Activated naive CD4-positive, alpha-beta T cell treated with anti-CD3 and anti-CD28 coated beads, Interleukin-2, amount 10 ng/mL, durations not matched to agents 7 days and 5 days (primary cell): ENCODE measurements around the gene RAB27B.

Source experiments
- CTCF ChIA-PET: fragments of 350-600 bp; sonication (Branson Sonifier 250); formaldehyde crosslinking; loops from one replicate; lab custom pipeline; 2021; ENCODE audit warnings: antibody characterized with exemption; lab: Charles Lee
- DNase-seq: peaks from one replicate; pipeline ENCODE4 v3.0.0-alpha.2; 2020
- H3K27ac Mint-ChIP-seq: one replicate; pipeline ENCODE4 v1.8.0; 2021; ENCODE audit warnings: mild to moderate bottlenecking, moderate library complexity, mixed read lengths
- H3K27me3 Mint-ChIP-seq: one replicate; pipeline ENCODE4 v1.8.0; 2021; ENCODE audit warnings: mild to moderate bottlenecking, mixed read lengths
- H3K36me3 Mint-ChIP-seq: one replicate; pipeline ENCODE4 v1.8.0; 2021; ENCODE audit warnings: mixed read lengths
- H3K4me1 Mint-ChIP-seq: one replicate; pipeline ENCODE4 v1.8.0; 2021; ENCODE audit warnings: mixed read lengths
- H3K4me3 Mint-ChIP-seq: one replicate; pipeline ENCODE4 v1.8.0; 2021; ENCODE audit warnings: mild to moderate bottlenecking, moderate library complexity, mixed read lengths
- H3K9me3 Mint-ChIP-seq: one replicate; pipeline ENCODE4 v1.8.0; 2021; ENCODE audit warnings: mixed read lengths

The RAB27B gene, protein sequence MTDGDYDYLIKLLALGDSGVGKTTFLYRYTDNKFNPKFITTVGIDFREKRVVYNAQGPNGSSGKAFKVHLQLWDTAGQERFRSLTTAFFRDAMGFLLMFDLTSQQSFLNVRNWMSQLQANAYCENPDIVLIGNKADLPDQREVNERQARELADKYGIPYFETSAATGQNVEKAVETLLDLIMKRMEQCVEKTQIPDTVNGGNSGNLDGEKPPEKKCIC

DNA sequence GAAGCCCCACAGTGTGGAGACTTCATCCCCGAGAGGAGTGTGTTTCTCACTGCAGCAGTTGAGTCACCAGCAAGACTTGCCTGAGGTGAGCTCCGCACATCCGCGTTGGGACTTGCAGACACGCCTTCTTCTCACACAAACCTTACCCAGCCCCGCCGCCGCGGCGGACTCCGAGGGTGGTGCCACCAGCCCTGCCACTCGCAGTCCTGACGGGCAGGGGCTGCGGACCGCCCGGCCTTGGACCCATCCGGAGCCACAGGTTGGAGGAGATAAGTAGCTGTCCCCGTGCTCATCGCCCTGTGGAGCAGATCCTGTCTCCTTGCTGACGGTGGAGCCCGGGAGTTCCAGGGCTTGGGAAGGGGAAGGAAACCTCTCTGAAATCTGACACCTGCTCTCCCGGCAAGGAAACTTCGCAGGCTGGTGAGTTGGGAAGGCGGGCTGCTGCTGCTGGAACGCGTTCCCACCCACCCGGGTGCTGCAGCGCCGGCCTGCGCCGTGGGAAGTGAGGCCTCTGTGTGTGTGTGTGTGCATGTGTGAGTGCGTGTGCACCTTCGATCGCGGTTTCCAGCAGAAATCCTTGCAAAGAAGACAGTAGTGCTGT, at the start of gene RAB27B:
RAB27B (plus strand) TSS at position 197 of the 601 bp plus-strand sequence. CDS start 49,109 bp downstream, outside the sequence.
- Mint-ChIP-seq H3K9me3 (peaks cover 7% of the 10 kb centered on the region), H3K4me1 (peaks cover 19% of the 10 kb centered on the region), H3K36me3 (no peaks in the 10 kb centered on the region), H3K27ac (peak within 1 kb of the TSS; percentile 73), H3K27me3 (peaks cover 29% of the 10 kb centered on the region), H3K4me3 (peak within 1 kb of the TSS; percentile 71)
- peak; percentile 77 for DNase-seq
- CTCF ChIA-PET, result no interaction called here

DNA sequence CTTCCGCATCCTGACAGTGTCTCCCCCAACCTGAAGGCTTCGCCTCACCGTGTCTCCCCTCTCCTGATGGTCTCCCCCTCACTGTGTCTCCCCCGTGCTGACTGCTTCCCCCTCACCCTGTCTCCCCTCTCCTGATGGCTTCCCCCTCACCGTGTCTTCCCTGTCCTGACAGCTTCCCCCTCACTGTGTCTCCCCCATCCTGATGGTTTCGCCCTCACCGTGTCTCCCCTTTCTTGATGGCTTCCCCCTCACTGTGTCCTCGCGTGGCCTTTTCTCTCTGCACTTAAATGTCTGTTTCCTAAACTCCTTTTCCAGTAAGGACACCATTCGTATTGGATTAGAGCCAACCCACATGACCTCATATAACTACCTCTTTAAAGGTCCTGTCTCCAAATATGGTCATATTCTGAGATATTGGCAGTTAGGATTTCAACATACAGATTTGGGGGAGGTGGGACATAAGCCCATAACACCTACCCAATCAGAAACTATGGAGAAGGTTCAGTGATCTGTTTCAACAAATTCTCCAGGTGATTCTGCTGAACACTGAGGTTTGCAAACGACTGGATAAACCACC, 47.9 kb upstream of the RAB27B start:
- Mint-ChIP-seq H3K27me3 (peaks cover 6% of the 10 kb centered on the region), H3K9me3 (peaks cover 2% of the 10 kb centered on the region), H3K27ac (no peak overlapping the region), H3K36me3 (no peaks in the 10 kb centered on the region), H3K4me1 (peaks cover 2% of the 10 kb centered on the region), H3K4me3 (no peak overlapping the region)
- no peak for DNase-seq
- CTCF ChIA-PET, result no interaction called here

DNA sequence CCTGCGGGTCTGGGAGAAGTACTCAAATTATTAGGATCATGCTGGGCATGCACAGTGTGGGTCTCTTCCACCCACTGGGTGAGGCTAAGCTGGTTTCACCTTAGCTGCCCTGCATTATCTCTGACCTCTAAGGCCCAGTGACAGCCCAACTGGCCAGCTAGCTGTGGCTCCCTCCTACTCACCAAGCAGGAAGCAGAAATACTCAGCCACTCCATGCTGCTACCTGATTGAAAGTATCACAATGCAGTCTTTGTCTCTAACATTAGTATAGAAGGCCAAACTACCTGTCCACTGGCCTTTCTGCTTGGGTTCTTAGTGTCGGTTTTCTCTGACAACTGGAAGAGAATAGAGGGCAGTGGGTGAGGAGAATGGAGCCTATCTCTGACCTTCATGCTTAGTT, 47.3 kb upstream of the RAB27B start:
- H3K36me3 Mint-ChIP-seq, result no peaks in the 10 kb centered on the region
- H3K4me1 Mint-ChIP-seq, result peaks cover 2% of the 10 kb centered on the region
- no peak overlapping the region for H3K27ac Mint-ChIP-seq
- peaks cover 2% of the 10 kb centered on the region for H3K9me3 Mint-ChIP-seq
- no peak for DNase-seq
- CTCF ChIA-PET, result no interaction called here
- H3K27me3 Mint-ChIP-seq, result peaks cover 6% of the 10 kb centered on the region
- H3K4me3 Mint-ChIP-seq, result no peak overlapping the region

DNA sequence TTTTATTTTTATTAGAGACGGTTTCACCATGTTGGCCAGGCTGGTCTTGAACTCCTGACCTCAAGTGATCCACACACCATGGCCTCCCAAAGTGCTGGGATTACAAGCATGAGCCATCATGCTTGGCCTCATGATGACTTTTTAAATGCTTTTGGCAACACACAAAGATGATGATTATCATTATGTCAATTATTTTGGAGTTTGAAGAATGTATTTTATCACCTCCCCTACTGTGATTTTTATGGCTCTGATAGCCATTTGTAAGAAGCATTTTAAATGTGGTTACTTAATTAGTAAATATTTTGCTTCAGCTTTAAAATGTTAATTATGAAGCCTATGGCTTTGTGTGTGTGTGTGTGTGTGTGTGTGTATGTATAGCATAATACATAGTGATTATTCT, 45.1 kb upstream of the RAB27B start:
- no peaks in the 10 kb centered on the region for H3K36me3 Mint-ChIP-seq
- no peak for DNase-seq
- no peak overlapping the region for H3K27ac Mint-ChIP-seq
- H3K9me3 Mint-ChIP-seq, result peaks cover 2% of the 10 kb centered on the region
- peaks cover 2% of the 10 kb centered on the region for H3K4me1 Mint-ChIP-seq
- no peak overlapping the region for H3K4me3 Mint-ChIP-seq
- H3K27me3 Mint-ChIP-seq, result peaks cover 11% of the 10 kb centered on the region
- CTCF ChIA-PET, result no interaction called here

DNA sequence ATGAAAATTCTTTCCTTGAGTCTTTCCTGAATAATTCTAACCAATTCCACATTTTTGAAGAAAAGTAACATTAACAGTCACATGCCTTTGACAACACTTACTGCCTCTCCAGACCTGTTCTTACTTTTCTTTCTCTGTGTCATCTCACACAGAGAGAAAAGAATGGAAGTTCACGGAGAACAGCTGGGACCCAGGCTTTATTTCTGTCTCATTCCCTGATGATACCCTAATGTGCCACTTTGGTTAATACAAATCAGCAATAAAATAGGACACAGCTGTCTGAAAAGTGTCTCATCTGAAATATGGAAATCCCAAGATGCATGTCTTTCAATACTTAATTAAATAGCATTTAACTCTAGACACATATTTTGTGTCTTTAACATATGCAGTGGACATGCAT, 42.1 kb upstream of the RAB27B start:
- peaks cover 2% of the 10 kb centered on the region for H3K9me3 Mint-ChIP-seq
- CTCF ChIA-PET, result no interaction called here
- H3K4me1 Mint-ChIP-seq, result peaks cover 2% of the 10 kb centered on the region
- H3K4me3 Mint-ChIP-seq, result no peak overlapping the region
- DNase-seq, result no peak
- peaks cover 7% of the 10 kb centered on the region for H3K27me3 Mint-ChIP-seq
- no peaks in the 10 kb centered on the region for H3K36me3 Mint-ChIP-seq
- no peak overlapping the region for H3K27ac Mint-ChIP-seq

DNA sequence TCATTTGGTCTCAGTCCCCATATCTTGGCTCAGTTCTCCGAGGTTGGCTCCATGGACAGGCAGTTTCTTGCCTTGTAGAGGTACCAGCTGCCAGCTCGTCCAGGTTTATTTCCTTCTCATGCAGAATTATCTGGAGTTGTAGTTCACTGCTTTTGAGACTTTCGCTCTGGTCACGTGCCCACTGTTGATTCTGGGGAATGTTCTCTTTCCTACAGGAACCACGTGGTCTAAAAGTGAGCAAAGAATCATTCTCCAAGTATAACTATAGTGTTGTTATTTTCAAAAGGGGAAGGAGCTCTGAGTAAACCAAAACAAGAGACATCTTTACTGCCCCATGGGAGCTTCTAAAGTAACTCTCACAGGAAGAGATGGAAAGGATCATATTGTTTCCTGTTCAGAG, 41.2 kb upstream of the RAB27B start:
- Mint-ChIP-seq H3K4me1 (peaks cover 2% of the 10 kb centered on the region), H3K27ac (no peak overlapping the region), H3K4me3 (no peak overlapping the region), H3K36me3 (no peaks in the 10 kb centered on the region), H3K9me3 (peaks cover 2% of the 10 kb centered on the region), H3K27me3 (peaks cover 10% of the 10 kb centered on the region)
- CTCF ChIA-PET, result no interaction called here
- DNase-seq, result no peak

DNA sequence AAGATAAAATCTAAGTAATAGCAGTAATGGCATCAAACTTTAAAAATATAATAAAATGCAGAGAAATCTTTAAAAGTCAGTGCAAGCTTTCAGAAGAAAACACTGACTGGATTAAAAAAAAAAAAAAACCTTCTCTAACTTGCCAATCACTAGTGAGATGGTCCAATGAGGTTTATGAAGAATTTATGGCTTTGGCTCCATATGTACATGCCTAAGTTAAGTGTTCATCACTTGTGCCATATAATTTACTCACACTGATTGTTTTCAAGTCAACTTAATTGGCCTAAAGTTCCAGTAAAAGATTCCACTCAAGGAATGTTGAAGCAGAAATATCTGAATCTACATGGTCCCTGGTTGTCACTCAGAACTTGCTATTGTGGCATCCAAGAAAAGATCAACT, 40.7 kb upstream of the RAB27B start:
- no peak overlapping the region for H3K4me3 Mint-ChIP-seq
- peaks cover 2% of the 10 kb centered on the region for H3K9me3 Mint-ChIP-seq
- peaks cover 10% of the 10 kb centered on the region for H3K27me3 Mint-ChIP-seq
- DNase-seq, result no peak
- H3K27ac Mint-ChIP-seq, result no peak overlapping the region
- peaks cover 2% of the 10 kb centered on the region for H3K4me1 Mint-ChIP-seq
- H3K36me3 Mint-ChIP-seq, result no peaks in the 10 kb centered on the region
- CTCF ChIA-PET, result no interaction called here

DNA sequence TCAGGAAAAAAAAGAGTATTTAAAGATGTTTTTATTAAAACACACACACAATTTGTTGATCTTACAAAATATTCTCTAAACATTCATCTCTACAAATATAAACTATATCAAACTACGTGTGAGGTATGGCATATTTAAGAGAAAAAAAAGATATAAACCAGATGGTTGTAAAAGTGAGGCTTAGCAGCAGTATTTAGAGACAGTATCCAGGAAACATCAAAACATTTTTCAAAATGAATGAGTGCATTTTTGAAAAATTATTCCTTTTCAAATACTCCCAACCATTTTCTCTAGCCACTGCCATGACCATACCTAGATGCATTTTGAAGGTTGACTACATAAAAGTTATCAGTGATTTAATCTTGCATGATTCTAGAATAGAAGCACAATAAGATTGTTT, 38.2 kb upstream of the RAB27B start:
- CTCF ChIA-PET, result no interaction called here
- Mint-ChIP-seq H3K4me1 (no peaks in the 10 kb centered on the region), H3K27me3 (peaks cover 10% of the 10 kb centered on the region), H3K9me3 (no peaks in the 10 kb centered on the region), H3K27ac (no peak overlapping the region), H3K4me3 (no peak overlapping the region), H3K36me3 (no peaks in the 10 kb centered on the region)
- DNase-seq, result no peak

DNA sequence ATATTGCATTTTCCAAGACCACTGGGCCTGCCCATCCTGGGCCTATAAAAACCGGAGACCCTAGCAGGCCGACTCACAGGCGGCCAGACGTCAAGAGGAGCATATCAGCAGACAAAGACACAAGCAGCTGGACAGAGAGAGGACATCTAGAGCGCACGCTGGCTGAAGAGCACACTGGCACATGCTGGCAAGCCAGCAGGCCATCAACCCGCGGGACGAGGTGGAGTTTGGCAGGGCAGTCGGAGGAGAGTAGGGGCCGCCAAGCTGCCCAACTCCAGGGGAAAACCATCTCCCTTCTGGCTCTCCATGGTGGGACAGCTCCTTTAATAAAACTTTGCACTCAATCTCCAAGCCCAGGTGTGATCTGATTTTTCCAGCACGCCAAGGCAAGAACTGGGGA, 36.6 kb upstream of the RAB27B start:
- H3K36me3 Mint-ChIP-seq, result no peaks in the 10 kb centered on the region
- H3K4me3 Mint-ChIP-seq, result no peak overlapping the region
- DNase-seq, result no peak
- no peak overlapping the region for H3K27ac Mint-ChIP-seq
- CTCF ChIA-PET, result no interaction called here
- no peaks in the 10 kb centered on the region for H3K4me1 Mint-ChIP-seq
- H3K9me3 Mint-ChIP-seq, result no peaks in the 10 kb centered on the region
- peaks cover 10% of the 10 kb centered on the region for H3K27me3 Mint-ChIP-seq

DNA sequence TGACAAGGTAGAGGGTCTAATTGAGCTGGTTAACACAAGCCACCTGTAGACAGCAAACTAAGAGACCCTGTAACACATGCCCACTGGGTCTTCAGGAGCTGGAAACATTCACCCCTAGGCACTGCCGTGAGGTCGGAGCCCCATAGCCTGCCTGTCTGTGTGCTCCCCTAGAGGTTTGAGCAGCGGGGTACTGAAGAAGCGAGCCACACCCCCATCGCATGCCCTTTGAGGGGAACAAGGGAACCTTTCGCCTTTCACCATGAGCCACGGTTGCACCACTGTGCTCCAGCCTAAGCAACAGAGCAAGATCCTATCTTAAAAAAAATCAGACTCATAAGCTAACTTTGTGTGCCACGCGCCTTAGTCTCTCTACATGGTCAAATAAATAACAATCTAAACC, 36.2 kb upstream of the RAB27B start:
- no peak for DNase-seq
- Mint-ChIP-seq H3K9me3 (no peaks in the 10 kb centered on the region), H3K4me3 (no peak overlapping the region), H3K36me3 (no peaks in the 10 kb centered on the region), H3K4me1 (no peaks in the 10 kb centered on the region), H3K27ac (no peak overlapping the region), H3K27me3 (peaks cover 9% of the 10 kb centered on the region)
- CTCF ChIA-PET, result no interaction called here

DNA sequence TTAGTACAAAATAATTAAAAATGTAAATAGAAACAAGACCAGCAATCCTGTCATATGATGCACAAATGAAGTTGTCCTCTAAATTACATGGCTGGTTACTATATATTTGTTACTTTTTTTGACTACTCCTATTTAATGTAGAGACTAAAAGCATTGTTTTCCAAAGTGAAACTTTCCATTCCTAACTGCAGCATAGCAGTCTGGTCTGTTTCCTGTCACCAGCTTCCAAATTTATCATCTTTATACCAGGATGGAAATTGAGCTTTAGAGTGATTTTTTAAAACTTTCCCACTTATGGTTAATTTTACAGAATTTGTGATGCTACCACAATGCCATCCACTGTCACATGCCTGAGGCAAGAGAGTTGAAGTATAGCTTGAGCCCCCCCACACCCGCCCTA, 33.5 kb upstream of the RAB27B start:
- no peaks in the 10 kb centered on the region for H3K36me3 Mint-ChIP-seq
- H3K27me3 Mint-ChIP-seq, result peaks cover 3% of the 10 kb centered on the region
- CTCF ChIA-PET, result no interaction called here

DNA sequence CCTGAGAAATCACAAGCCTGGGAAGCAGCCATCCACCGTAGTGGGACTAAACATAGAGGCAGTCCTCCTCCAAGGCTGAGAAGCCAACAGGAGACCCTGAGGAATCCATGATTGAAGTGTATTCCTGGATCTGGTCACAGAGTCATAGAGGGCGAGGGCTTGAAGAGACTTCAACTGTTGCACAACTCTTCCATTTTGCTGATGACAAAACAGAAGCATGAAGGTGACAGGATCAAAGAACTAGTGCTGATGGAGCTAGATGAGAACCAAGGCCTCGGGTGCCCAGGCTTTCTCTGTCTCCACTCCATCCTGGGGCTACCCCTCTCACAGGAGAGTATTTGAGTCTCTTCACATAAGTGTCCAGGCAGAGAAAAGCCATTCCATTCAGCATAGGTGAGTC, 30.1 kb upstream of the RAB27B start:
- CTCF ChIA-PET, result no interaction called here
- DNase-seq, result no peak
- H3K9me3 Mint-ChIP-seq, result no peaks in the 10 kb centered on the region
- no peaks in the 10 kb centered on the region for H3K4me1 Mint-ChIP-seq
- H3K27me3 Mint-ChIP-seq, result no peaks in the 10 kb centered on the region
- no peak overlapping the region for H3K4me3 Mint-ChIP-seq
- H3K27ac Mint-ChIP-seq, result no peak overlapping the region
- no peaks in the 10 kb centered on the region for H3K36me3 Mint-ChIP-seq

More for the DNA sequence above, 33.5 kb upstream of the RAB27B start:
- Mint-ChIP-seq H3K4me1 (no peaks in the 10 kb centered on the region), H3K4me3 (no peak overlapping the region), H3K27ac (no peak overlapping the region), H3K9me3 (no peaks in the 10 kb centered on the region)
- DNase-seq, result no peak

DNA sequence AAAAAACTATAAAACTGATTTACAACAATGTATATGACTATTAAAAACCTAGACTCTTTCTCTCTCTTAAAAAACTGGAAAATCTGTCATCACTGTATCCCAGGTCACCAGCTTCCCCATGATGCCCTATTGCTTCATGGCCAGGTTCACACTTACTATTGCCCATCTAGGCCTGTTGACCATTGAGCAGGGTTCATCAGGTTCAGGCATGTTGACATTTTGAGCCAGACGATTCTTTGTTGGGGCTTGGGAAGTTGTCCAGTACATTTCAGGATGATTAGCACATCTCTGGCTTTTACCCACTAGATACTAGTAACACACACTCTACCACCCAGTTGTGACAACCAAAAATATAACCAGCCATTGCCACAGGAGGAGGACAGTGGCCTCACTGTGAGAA, 26.9 kb upstream of the RAB27B start:
- DNase-seq, result no peak
- CTCF ChIA-PET, result no interaction called here
- H3K4me1 Mint-ChIP-seq, result peaks cover 18% of the 10 kb centered on the region
- H3K9me3 Mint-ChIP-seq, result no peaks in the 10 kb centered on the region
- no peaks in the 10 kb centered on the region for H3K36me3 Mint-ChIP-seq
- H3K27ac Mint-ChIP-seq, result no peak overlapping the region
- no peak overlapping the region for H3K4me3 Mint-ChIP-seq
- H3K27me3 Mint-ChIP-seq, result peaks cover 11% of the 10 kb centered on the region

DNA sequence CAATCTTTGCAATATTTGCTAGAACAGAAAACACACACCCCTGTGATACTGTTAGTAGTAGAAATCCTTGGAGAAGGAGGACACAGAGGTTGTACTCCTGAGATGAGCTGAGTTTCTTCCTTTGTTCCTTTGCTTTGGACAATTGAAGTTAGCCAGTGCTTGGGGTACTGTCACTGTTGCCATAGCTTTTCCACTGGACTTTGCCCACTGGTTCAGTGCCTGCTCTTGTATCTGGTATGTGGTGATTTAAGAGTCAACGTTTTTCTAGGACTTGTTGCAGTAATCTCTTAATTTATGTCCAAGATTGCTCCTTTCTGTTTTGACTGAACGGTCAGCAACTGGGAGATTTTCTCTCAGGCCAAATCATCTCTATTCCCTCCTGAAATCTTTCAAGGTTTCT, 26.1 kb upstream of the RAB27B start:
- no peak for DNase-seq
- H3K4me3 Mint-ChIP-seq, result no peak overlapping the region
- peaks cover 11% of the 10 kb centered on the region for H3K27me3 Mint-ChIP-seq
- H3K9me3 Mint-ChIP-seq, result no peaks in the 10 kb centered on the region
- CTCF ChIA-PET, result no interaction called here
- no peaks in the 10 kb centered on the region for H3K36me3 Mint-ChIP-seq
- H3K4me1 Mint-ChIP-seq, result peaks cover 18% of the 10 kb centered on the region
- H3K27ac Mint-ChIP-seq, result no peak overlapping the region

DNA sequence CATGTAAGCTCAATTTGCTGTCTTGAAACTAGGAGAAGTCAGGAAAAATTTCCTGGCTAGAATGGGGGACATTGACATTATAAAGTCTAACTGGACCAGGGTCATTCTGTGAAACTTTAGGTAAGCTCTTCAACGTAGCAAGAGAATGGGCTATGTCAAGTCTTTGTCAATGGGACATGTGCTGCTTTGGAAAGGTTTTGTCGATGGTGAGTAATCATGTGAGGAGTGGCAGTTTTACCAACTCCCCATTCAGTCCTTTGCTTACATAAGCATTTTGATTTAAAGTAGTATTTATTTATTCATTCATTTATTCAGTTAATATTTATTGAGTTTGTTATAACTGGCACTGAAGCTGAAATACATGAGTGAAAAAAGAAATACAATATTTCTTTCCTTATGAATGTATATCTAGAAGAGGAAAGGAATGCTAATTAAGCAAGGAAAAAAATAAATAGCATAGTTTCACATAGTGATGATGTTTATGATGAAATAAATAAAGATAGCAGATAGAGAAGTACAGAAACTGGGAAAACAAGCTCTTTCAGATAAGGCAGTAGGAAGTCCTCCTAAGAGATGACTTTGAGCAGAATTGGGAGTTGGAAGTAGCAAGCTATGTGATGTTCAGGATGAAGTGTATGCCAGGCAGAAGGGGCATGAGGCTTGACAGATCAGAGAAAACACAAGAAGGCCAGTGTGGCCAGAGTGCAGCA, 25.4 kb upstream of the RAB27B start:
- Mint-ChIP-seq H3K9me3 (no peaks in the 10 kb centered on the region), H3K36me3 (no peaks in the 10 kb centered on the region), H3K4me3 (no peak overlapping the region), H3K4me1 (peaks cover 18% of the 10 kb centered on the region), H3K27me3 (peaks cover 11% of the 10 kb centered on the region), H3K27ac (no peak overlapping the region)
- no peak for DNase-seq
- CTCF ChIA-PET, result no interaction called here
